ENCODE results near the gene ZSWIM4. TPM values are rescaled to one million over a fixed set of nuclear protein-coding genes. Genes with fewer than 3 reads are reported as not detected.

ZSWIM4 gene
- polyA plus RNA-seq, 1 of the 3 experiments (the other 2 are of a cell fraction): 4.7 TPM

GRCh38 chr19:13807421-13808021 is 12.3 kb downstream of the ZSWIM4 start:
- CTCF ChIA-PET: interaction anchor here (0.9 to 2.5 kb wide), 2 partner anchors 13 to 54 kb away, joined by 3 to 9 read pairs; partner anchors contain the start of gene ZSWIM4
- WGBS (ENCODE audit: low lambda C conversion rate): 100% methylated on average over 3 of the region's 3 CpGs

GRCh38 chr19:13808856-13809255 is 13.6 kb downstream of the ZSWIM4 start:
- Histone ChIP-seq H3K9me2 (no peaks in the 10 kb centered on the region), H3K27ac (ENCODE audit: low read depth in 2 of 2, low read length in 1 of 2) (no peak overlapping the region), H3K9me3 (no peaks in the 10 kb centered on the region), H3K36me3 (replicated peaks in 1 of 2; ENCODE audit: control insufficient read depth in 1 of 2, insufficient read depth in 2 of 2, low read length in 1 of 2) (peaks cover 15 to 18% of the 10 kb centered on the region in 2 experiments), H3K27me3 (ENCODE audit: insufficient read depth) (no peaks in the 10 kb centered on the region), H3K79me2 (ENCODE audit: insufficient read depth) (no peaks in the 10 kb centered on the region), H3K9ac (no peak overlapping the region), H2AFZ (ENCODE audit: low read depth) (no peak overlapping the region), H3K4me2 (no peak overlapping the region), H3K4me1 (ENCODE audit: control insufficient read depth in 1 of 2, insufficient read depth in 2 of 2, low read depth in 1 of 2, low read length in 1 of 2) (no peaks in the 10 kb centered on the region; a peak in 1 of 4 replicates), H3F3A (replicated peaks; ENCODE audit: insufficient read depth) (peaks cover 9% of the 10 kb centered on the region), H3K4me3 (ENCODE audit: low read depth in 2 of 2, low read length in 1 of 2) (no peak overlapping the region), H4K20me1 (ENCODE audit: insufficient read depth) (no peaks in the 10 kb centered on the region)
- POLR2A ChIA-PET: no interaction called here
- whole genome bisulfite sequencing (ENCODE audit: low lambda C conversion rate): 98% methylated on average over 21 of the region's 34 CpGs
- CTCF ChIA-PET: interaction anchor here (2.5 kb wide), 1 partner anchor 53 kb away, joined by 9 read pairs; no protein-coding TSS in a partner anchor
- DNase-seq: no peak
- TF ChIP-seq ZBTB33 (IDR thresholded peaks at IDR 0.05; ENCODE audit: borderline replicate concordance, low read depth): no peak
- no peak for TF ChIP-seq FOXJ3 (CRISPR knock-in tag; IDR thresholded peaks at IDR 0.05)
- no peak for TF ChIP-seq SIN3A (IDR thresholded peaks at IDR 0.05; ENCODE audit: borderline replicate concordance, low read depth, low read length)
- no peak for TF ChIP-seq GATA2 (CRISPR knock-in tag; IDR thresholded peaks at IDR 0.05)
- no peak for TF ChIP-seq POLR2AphosphoS5 (IDR thresholded peaks at IDR 0.05; ENCODE audit: low read depth, low read length)
- TF ChIP-seq TEAD4 (IDR thresholded peaks at IDR 0.05; ENCODE audit: borderline replicate concordance, insufficient read depth): no peak
- no peak for TF ChIP-seq JUND (IDR thresholded peaks at IDR 0.05)
- TF ChIP-seq FOXM1 (IDR thresholded peaks at IDR 0.05; ENCODE audit: low read depth): no peak
- TF ChIP-seq TAF1 (IDR thresholded peaks at IDR 0.05; ENCODE audit: borderline replicate concordance, low read depth, low read length): no peak
- no peak for TF ChIP-seq MAX (IDR thresholded peaks at IDR 0.05; ENCODE audit: low read depth)

More at GRCh38 chr19:13807421-13808021, 12.3 kb downstream of the ZSWIM4 start:
- Histone ChIP-seq H3K4me3 (ENCODE audit: low read depth in 2 of 2, low read length in 1 of 2) (no peak overlapping the region), H3K9me2 (no peaks in the 10 kb centered on the region), H3K27ac (ENCODE audit: low read depth in 2 of 2, low read length in 1 of 2) (no peak overlapping the region), H3K36me3 (replicated peaks in 1 of 2; ENCODE audit: control insufficient read depth in 1 of 2, insufficient read depth in 2 of 2, low read length in 1 of 2) (peaks cover 9 to 10% of the 10 kb centered on the region in 2 experiments), H3K9ac (no peak overlapping the region), H2AFZ (ENCODE audit: low read depth) (no peak overlapping the region), H3K4me1 (ENCODE audit: control insufficient read depth in 1 of 2, insufficient read depth in 2 of 2, low read depth in 1 of 2, low read length in 1 of 2) (no peaks in the 10 kb centered on the region; a peak in 1 of 4 replicates), H3K9me3 (no peaks in the 10 kb centered on the region), H4K20me1 (ENCODE audit: insufficient read depth) (no peaks in the 10 kb centered on the region), H3K27me3 (ENCODE audit: insufficient read depth) (no peaks in the 10 kb centered on the region), H3F3A (replicated peaks; ENCODE audit: insufficient read depth) (peaks cover 9% of the 10 kb centered on the region), H3K79me2 (ENCODE audit: insufficient read depth) (no peaks in the 10 kb centered on the region), H3K4me2 (no peak overlapping the region)
- POLR2A ChIA-PET: no interaction called here
- DNase-seq: no peak
- no peak for TF ChIP-seq NFIC (IDR thresholded peaks at IDR 0.05; ENCODE audit: borderline replicate concordance)
- no peak for TF ChIP-seq POLR2AphosphoS5 (IDR thresholded peaks at IDR 0.05; ENCODE audit: low read depth, low read length)
- TF ChIP-seq JUND (IDR thresholded peaks at IDR 0.05): no peak
- no peak for TF ChIP-seq IRF3 (IDR thresholded peaks at IDR 0.05; ENCODE audit: low read depth, low read length)
- TF ChIP-seq RCOR1 (IDR thresholded peaks at IDR 0.05; ENCODE audit: low read length): no peak
- no peak for TF ChIP-seq TEAD4 (IDR thresholded peaks at IDR 0.05; ENCODE audit: borderline replicate concordance, insufficient read depth)
- TF ChIP-seq EP300 (IDR thresholded peaks at IDR 0.05; ENCODE audit: borderline replicate concordance in 1 of 2, low read depth in 1 of 2, low read length in 1 of 2): no peak
- no peak for TF ChIP-seq USF1 (IDR thresholded peaks at IDR 0.05; ENCODE audit: borderline replicate concordance, low read depth)
- no peak for TF ChIP-seq FOSL2 (IDR thresholded peaks at IDR 0.05; ENCODE audit: borderline replicate concordance, low read depth)
- no peak for TF ChIP-seq GABPA (IDR thresholded peaks at IDR 0.05; ENCODE audit: low read depth)
- TF ChIP-seq PBX3 (IDR thresholded peaks at IDR 0.05): no peak
- no peak for TF ChIP-seq ELF1 (IDR thresholded peaks at IDR 0.05)

Measured in SK-N-SH (cell line).